ENCODE data around the gene RNF111.
A peak's percentile ranks its signal among the peaks of the same experiment; 100 is the strongest.

- TF ChIP-seq POLR2A (IDR thresholded peaks at IDR 0.05; ENCODE audit: low read depth, low read length) (no peak), POLR2AphosphoS5 (IDR thresholded peaks at IDR 0.05; ENCODE audit: low read depth, low read length) (no peak), SPI1 (IDR thresholded peaks at IDR 0.05; ENCODE audit: low read depth, low read length) (peak; percentile 60), TAF1 (IDR thresholded peaks at IDR 0.05; ENCODE audit: low read depth, low read length) (no peak)
These were observed 117.1 kb downstream of the RNF111 start for GRCh38 chr15:59104602-59104911.
